Measurements from ENCODE around the gene SHISA7.

The SHISA7 gene

DNA sequence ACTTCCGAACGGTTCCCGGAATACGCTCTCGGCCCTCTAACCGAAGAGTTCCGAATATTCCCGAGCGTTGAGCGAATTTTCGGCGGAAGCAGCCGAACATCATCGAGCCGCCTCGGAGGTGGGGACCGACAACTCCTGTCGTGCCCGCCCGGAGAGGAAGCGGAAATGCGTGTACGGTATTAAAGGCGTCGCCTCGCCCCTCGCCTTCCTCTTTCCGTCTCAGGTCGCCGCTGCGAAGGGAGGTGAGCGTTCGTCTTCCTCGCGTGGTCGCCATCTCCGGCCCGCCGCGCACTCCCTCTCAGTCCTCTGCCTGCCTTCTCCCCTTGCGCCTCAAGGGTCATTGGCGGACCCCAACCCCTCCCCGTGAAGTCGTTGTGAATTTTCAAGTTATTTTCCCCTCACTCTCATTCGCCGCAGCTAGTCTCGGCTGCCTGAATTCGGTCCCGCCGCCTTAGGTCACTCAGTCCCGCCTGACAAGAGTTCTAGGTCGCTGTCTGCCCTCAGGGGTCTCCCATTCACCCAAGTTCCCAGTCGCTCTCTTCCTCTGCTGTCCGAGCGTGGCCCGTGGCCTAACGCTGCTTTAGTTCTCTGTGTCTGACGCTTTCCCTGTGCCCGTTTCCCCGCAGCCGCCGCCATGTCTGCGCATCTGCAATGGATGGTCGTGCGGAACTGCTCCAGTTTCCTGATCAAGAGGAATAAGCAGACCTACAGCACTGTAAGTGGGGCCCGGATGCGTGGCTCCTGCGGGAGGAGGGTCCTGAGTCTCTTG lies 57.2 kb downstream of the SHISA7 start, which contains the start of gene RPL28:
TSS of gene RPL28 (plus strand) at position 209 of the 769 bp plus-strand sequence. CDS start at position 635, 426 bp downstream.
- FAIRE-seq: peak; percentile 98

DNA sequence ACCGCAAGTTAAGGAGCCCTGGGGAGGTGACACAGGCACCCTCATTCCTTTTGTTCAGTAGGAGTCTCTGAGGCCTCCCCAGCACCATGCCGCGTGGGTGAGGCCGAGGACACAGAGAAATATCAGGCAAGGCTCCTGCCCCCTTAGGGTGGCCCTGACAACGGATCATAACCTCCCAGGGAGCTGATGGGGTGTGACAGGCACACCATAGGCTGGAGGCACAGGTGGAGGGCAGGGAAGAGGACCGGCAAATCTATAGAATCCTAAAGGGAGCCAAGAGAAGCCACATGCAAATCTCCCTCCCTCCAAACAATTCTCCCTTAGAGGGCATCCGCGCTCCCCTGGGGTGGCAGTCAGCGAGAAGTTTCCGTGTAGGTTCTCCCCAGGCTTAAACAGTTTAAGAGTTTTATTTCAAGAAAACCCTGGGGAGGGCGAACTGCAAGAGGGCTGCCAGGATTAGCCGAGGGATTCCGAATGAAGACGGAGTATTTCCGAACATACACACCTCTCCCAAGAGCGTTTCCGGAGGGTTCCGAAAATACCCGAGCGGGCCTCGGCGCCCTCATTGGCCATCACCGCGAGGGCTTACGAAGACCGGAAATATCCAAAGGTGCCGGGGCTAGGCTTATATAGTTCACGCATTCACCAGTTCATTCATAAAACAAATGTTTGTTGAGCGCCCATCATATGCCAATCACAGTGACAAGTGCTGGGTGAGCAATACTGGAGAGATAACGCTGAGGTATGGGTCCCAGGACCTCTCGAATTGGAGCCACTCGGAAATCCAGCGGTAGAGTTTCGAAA lies 58.0 kb downstream of the SHISA7 start:
- FAIRE-seq: no peak

DNA sequence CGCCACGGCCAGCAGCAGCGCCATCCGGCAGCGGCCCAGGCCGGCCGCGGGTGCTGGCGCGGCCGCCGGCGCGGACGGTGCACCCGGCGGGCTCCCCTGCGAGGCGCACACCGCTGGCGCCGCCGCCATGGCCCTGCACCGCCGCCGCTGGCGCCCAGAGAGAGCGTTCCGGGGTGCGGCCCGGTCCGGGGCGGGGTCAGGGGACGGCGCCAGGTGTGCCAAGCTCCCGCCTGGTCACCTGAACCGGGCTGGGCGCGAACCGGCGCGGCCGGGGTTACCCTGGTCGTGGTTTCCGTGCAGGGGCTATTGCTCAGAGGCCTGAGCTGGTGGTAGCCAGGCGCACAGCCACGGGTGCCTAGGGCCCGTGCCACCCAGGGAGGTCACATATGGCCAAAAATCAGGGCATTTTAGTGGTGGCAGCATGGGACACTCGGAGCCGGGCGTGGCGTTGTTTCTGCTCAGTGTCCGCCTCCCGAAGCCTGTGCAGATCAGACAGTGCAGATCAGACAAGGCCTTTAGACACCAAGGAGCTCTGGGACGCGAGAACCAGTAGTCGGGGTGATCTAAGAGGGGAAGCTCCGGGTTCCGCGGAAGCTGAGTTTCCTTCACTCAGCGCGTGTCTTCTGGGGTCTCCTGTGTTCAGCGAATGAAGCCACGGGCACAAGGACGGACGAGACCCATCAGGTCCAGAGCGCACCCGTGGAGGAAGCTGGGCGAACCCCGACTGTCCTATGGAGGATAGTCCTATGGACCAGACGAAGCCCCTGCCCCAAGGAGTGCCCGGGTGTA lies 58.8 kb downstream of the SHISA7 start, which contains the start of gene TMEM238:
TSS of gene TMEM238 (minus strand) at position 162 of the 789 bp plus-strand sequence. CDS start at position 129, 33 bp downstream.
- FAIRE-seq: no peak

DNA sequence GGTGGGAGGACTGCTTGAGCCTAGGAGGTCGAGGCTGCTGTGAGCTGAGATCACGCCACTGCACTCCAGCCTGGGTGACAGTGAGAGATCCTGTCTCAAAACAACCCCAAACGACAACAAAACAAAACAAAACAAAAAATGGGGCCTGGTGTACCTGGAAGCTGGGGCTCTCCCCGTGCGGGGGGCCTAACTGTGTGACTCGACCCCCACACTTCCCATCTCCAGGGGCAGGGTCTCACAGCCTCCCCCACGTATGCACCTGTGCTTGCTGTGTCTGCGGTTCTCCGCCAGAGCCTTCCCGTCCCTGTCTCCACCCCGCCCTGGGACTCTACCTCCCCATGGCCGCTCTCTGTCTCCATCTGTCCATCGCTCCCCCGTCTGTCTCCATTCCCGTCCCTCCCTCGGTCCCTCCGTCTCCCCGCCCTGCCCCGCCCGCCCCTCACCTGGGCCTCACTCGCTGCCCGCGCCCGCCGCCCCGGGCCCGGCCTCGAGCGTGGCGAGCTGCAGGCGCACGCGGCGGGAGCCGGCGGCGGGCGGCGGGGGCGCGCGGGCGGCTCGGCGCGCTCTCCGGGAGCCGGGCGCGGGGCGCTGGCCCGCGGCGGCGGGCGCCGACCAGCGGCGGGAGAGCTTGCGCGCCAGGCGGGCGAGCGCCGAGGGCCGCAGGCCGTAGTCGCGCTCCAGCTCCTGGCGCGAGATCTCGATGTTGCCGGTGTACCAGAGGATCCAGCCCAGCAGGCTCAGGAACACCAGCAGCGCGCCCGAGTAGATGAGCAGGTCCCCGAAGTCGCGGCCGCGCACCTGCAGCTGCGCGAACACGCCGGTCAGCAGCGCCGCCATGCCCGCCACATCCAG lies 59.6 kb downstream of the SHISA7 start:
- FAIRE-seq: no peak

DNA sequence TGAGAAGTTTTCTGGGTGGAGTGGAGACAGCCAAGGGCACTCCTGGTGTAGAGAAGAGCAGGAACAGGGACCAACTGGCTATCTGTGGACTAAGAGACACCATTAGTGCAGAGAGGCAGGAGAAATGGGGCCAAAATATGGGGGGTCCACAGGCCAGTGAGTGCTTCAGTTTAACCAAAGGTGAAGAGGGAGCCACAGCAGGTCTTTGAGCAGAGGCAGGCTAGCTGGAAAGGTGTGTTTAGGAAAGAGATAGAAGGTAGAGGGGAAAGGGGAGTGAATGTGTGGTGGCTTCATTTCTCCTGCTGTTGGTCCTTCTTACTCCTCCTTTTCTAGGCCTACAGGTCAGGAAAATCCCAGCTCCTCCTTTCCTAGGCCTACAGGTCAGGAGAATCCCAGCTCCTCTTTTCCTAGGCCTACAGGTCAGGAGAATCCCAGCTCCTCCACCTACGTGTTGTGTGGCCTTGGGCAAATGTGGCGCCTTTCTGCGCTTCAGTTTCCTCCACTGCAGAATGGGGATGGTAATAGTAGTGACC lies 60.5 kb downstream of the SHISA7 start:
- FAIRE-seq: no peak

DNA sequence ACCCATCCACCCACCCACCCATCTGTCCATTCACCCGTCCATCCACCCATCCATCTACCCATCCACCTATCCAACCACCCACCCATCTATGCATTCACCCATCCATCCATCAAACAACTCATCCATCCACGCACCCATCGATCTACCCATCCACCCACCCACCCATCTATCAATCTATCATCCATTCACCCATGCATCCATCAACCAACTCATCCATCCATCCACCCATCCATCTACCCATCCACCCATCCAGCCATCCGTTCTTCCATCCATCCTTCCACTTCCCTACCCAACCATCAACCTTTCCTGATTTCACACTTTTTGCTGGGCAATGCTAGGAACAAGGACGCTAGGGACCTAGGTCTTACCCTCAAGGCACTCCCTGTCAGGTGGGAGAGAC lies 61.1 kb downstream of the SHISA7 start:
- no peak for FAIRE-seq

DNA sequence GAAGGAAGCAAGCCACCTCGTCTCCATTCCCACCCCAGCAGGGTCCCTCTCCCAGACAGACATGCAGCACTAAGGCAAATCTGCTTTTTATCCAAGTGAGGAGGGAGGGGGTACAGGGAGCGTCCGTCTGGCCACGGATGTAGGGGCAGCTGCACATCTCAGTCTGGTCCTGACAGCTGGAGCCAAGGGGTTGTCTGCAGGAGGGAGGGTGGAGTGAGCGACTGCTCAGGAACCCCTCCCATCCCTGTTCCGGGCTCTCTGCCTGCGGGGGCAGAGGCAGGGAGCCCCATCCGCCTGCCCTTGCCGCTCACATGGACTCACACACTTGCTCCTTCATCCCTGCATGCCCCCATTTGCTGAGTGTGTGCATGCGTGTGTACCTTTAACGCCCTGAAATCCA lies 63.9 kb downstream of the SHISA7 start:
- no peak for FAIRE-seq

Data from A204.1 (cell line).